GM12878 (cell line): Measurements from ENCODE around the gene DHX38. TPM values are rescaled to one million over a fixed set of nuclear protein-coding genes. Genes with fewer than 3 reads are reported as not detected.
"Not testable (repeated sequence)": the region's sequence is repeated elsewhere in the genome, so short reads cannot be mapped to it uniquely, and the experiment has no call there.

Experiments
- ATAC-seq: fragments of 200-7000 bp; cut with Tn5 transposase; 3 replicates; pipeline ENCODE4 v1.9.1; 2020; ENCODE audit warnings: mild to moderate bottlenecking, moderate library complexity
- BruUV-seq: library from RNA; stranded (reverse); fragments of 400-500 nt; replicated peaks from 2 replicates; lab custom pipeline; 2021; lab: Mats Ljungman, UMichigan
- CTCF ChIA-PET: fragments of 300-600 bp; sonication (Branson Sonifier 250); formaldehyde crosslinking; extraction: SDS; loops from one replicate; lab custom pipeline; 2021; ENCODE audit warnings: inconsistent platforms; lab: Yijun Ruan, JAX
- POLR2A ChIA-PET: fragments of 350-600 bp; formaldehyde crosslinking; extraction: SDS; loops from one replicate; lab custom pipeline; 2021; ENCODE audit warnings: inconsistent platforms; lab: Charles Lee
- RAD21 ChIA-PET: fragments of 300-600 bp; sonication (Branson Sonifier 250); formaldehyde crosslinking; loops from one replicate; lab custom pipeline; 2023; ENCODE audit warnings: antibody characterized with exemption; ENCODE audit not compliant: unreplicated experiment; lab: Charles Lee
- SMC1A ChIA-PET: fragments of 300-600 bp; sonication (Branson Sonifier 250); formaldehyde crosslinking; loops from one replicate; lab custom pipeline; 2023; ENCODE audit not compliant: unreplicated experiment, uncharacterized antibody; lab: Charles Lee
- DNase-seq: peaks from one replicate; pipeline ENCODE4 v3.0.0-alpha.2; 2011; ENCODE audit warnings: low read depth, low spot score
- FAIRE-seq: peaks from 3 replicates; lab custom pipeline; 2011; peaks lifted over from hg19 to GRCh38; lab: Jason Lieb, UNC
- H2AFZ ChIP-seq: 2 replicates; pipeline ENCODE4 v1.6.0; 2011; ENCODE audit warnings: low read depth, low read length, control low read depth; ENCODE audit not compliant: control insufficient read depth
- H3K27ac ChIP-seq: 2 replicates; pipeline ENCODE4 v1.5.1; 2011; ENCODE audit warnings: control low read depth; ENCODE audit not compliant: control insufficient read depth, insufficient read depth
- H3K27me3 ChIP-seq, 2 experiments: replicated peaks in 1 of 2; 2 replicates each; pipeline versions ENCODE4 v1.6.0 to v1.6.1; 2011; ENCODE audit warnings: low read length in 1 of 2; ENCODE audit not compliant: control insufficient read depth in 2 of 2, insufficient read depth in 2 of 2
- H3K36me3 ChIP-seq, 2 experiments: 2 replicates each; pipeline ENCODE4 v1.5.1; 2011; ENCODE audit warnings: low read length in 1 of 2; ENCODE audit not compliant: control insufficient read depth in 2 of 2, insufficient read depth in 2 of 2
- H3K4me1 ChIP-seq: 2 replicates; pipeline ENCODE4 v1.6.1; 2011; ENCODE audit warnings: mild to moderate bottlenecking, low read length, moderate library complexity, mixed read lengths; ENCODE audit not compliant: control insufficient read depth, insufficient read depth
- H3K4me2 ChIP-seq: 2 replicates; pipeline ENCODE4 v1.6.0; 2011; ENCODE audit warnings: control low read depth; ENCODE audit not compliant: control insufficient read depth, insufficient read depth
- H3K4me3 ChIP-seq: fragments of 200-600 bp; sonication (generic); 2 replicates; pipeline ENCODE4 v1.5.1; 2016
- H3K79me2 ChIP-seq: 2 replicates; pipeline ENCODE4 v1.6.0; 2011; ENCODE audit warnings: low read length; ENCODE audit not compliant: control insufficient read depth, insufficient read depth
- H3K9ac ChIP-seq: 2 replicates; pipeline ENCODE4 v1.8.0; 2011; ENCODE audit warnings: low read length, control low read depth, mixed read lengths; ENCODE audit not compliant: control insufficient read depth, insufficient read depth
- H3K9me3 ChIP-seq: replicated peaks from 3 replicates; pipeline ENCODE4 v1.5.1; 2011; ENCODE audit warnings: mild to moderate bottlenecking, low read length; ENCODE audit not compliant: control insufficient read depth, insufficient read depth
- H4K20me1 ChIP-seq: 2 replicates; pipeline ENCODE4 v1.6.0; 2011; ENCODE audit not compliant: control insufficient read depth, insufficient read depth
- SREBF1 ChIP-seq: IDR thresholded peaks from 2 replicates; pipeline ENCODE4 v1.6.1; 2012; ENCODE audit warnings: mild to moderate bottlenecking, low read length
- WGBS: methylation state at CpG from one replicate; pipeline ENCODE4 v1.1.6; 2016; ENCODE audit warnings: low lambda C conversion rate; ENCODE audit not compliant: insufficient replicate concordance, insufficient coverage; ENCODE audit errors: missing lambda C conversion rate; 5-methylcytosine and 5-hydroxymethylcytosine counted together
- in situ Hi-C: fragments of 300-500 bp; cut with MboI; formaldehyde crosslinking; loops from 9 replicates; pipeline ENCODE4 v1.14.3; 2018; ENCODE audit warnings: mixed read lengths
- intact Hi-C: fragments of 100-400 bp; cut with micrococcal nuclease; formaldehyde crosslinking; loops from one replicate; pipeline ENCODE4 v1.14.2; 2022; ENCODE audit not compliant: unreplicated experiment
- polyA plus RNA-seq, 11 experiments: library from polyadenylated mRNA; depleted of rRNA in 4 of 11; unstranded in 6 of 11; stranded (reverse) in 5 of 11; fragments of >200 nt; fragmentation: Nextera tagmentation in 4 of 11; fragmentation: Illumina TruSeq in 1 of 11; extraction: Ambion mirVana in 4 of 11; extraction: Trizol in 1 of 11; gene quantifications; 1 replicate in 1 of 11; 2 replicates in 10 of 11; pipeline versions ENCODE4 v1.2.1 to v1.2.3, GENCODE V29; 2011 to 2016; ENCODE audit warnings: inconsistent platforms in 2 of 11, missing spikeins in 2 of 11, low read depth in 1 of 11
- total RNA-seq, 4 experiments: library from RNA; depleted of rRNA in 3 of 4; stranded (reverse); fragments of >200 nt in 3 of 4; fragmentation: Illumina TruSeq in 1 of 4; extraction: Trizol in 1 of 4; gene quantifications; 2 replicates each; pipeline versions ENCODE4 v1.2.1 to v1.2.3, GENCODE V29; 2013 to 2021

Gene DHX38
- total and polyA plus RNA-seq, 10 of the 15 experiments (the other 5 are each of a cell fraction or from before 2014, with no cell fraction given), result 2.1 to 67.8 (median 43.2) TPM

- ChIA-PET SMC1A (no interaction called here), CTCF (no interaction called here), RAD21 (no interaction called here), POLR2A (no interaction called here)
- Histone ChIP-seq H4K20me1 (no peaks in the 10 kb centered on the region), H3K9me3 (peaks cover 3% of the 10 kb centered on the region; the same call in 1 of the 3 replicates), H3K27ac (no peak overlapping the region), H3K4me3 (no peak overlapping the region), H3K79me2 (no peaks in the 10 kb centered on the region), H2AFZ (no peak overlapping the region), H3K27me3 (no peaks in the 10 kb centered on the region), H3K4me2 (no peak overlapping the region), H3K9ac (no peak overlapping the region), H3K36me3 (no peaks in the 10 kb centered on the region)
- FAIRE-seq, result no peak
- BruUV-seq, result no TSS peak
- intact Hi-C loops, result no loop called here
- 57% methylated on average over 2 of the region's 2 CpGs for WGBS
- ATAC-seq, result no peak
- no peak for DNase-seq
- in situ Hi-C loops, result no loop called here
- TF ChIP-seq SREBF1, result no peak
- TF ChIP-seq, all 136 proteins: peak for 0
- H3K4me1 ChIP-seq, result no peaks in the 10 kb centered on the region
Measured at GRCh38 chr16:72051818-72052217, 41.8 kb upstream of the DHX38 start.

DNA sequence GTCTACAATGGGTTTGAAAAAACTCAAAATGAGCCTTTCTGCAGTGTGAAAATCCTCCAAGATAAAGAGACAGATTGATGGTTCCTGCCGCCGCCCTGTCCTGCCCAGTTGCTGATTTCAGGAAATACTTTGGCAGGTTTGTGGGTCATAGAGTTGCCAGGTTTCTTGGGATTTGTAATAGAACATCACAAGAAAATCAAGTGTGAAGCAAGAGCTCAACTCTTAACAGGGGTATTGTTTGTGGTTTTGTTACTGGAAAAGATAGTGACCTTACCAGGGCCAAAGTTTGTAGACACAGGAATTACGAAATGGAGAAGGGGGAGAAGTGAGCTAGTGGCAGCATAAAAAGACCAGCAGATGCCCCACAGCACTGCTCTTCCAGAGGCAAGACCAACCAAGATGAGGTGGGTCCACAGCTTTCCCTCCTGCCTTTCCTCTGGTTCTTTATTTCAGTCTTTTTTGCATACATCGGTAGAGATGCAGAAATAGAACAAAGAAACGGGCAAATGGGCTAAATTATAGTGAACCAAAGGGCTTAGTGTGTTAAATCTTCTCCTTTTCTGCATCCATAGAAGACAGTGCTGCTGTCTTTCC lies 39.3 kb upstream of the DHX38 start, which contains the start of gene HP:
Gene HP, plus strand, starts transcription at position 252 of the 594 bp plus-strand sequence. Its CDS starts 148 bp downstream, at position 400.
- not testable (repeated sequence) for H3K36me3 ChIP-seq, FAIRE-seq, BruUV-seq

More for the DNA sequence above, 39.3 kb upstream of the DHX38 start, which contains the start of gene HP:
- H3K27me3 ChIP-seq, in situ Hi-C loops, RAD21 ChIA-PET, H3K4me3 ChIP-seq, POLR2A ChIA-PET, H3K9ac ChIP-seq, H4K20me1 ChIP-seq, H3K9me3 ChIP-seq, intact Hi-C loops, H3K79me2 ChIP-seq, H3K4me1 ChIP-seq, DNase-seq, H3K27ac ChIP-seq, H3K4me2 ChIP-seq, H2AFZ ChIP-seq, ATAC-seq: not testable (repeated sequence)
- ChIA-PET SMC1A (interaction anchor here (0.7 kb wide), 3 partner anchors 45 to 444 kb away, joined by 3 to 4 read pairs (median 3); no protein-coding TSS in a partner anchor), CTCF (interaction anchor here (0.6 to 0.7 kb wide), 2 partner anchors 33 to 198 kb away, joined by 3 to 4 read pairs; no protein-coding TSS in a partner anchor)
- WGBS, result 52% methylated on average over 5 of the region's 5 CpGs
